PC-9 (cell line): ENCODE data around the gene RAB30.

Experiments used
- CTCF ChIP-seq: fragments of 200-600 bp; sonication (generic); conservative IDR thresholded peaks from 2 replicates; pipeline ENCODE4 v1.6.1; 2017; ENCODE audit warnings: mixed run types, antibody characterized with exemption, mild to moderate bottlenecking, moderate library complexity
- EZH2 ChIP-seq: fragments of 200-600 bp; sonication (generic); IDR thresholded peaks from 2 replicates; pipeline ENCODE4 v1.8.0; 2017; ENCODE audit warnings: antibody characterized with exemption, low read depth

- TF ChIP-seq EZH2 (no peak), CTCF (no peak)
Observed at GRCh38 chr11:82974135-82974534, 97.6 kb downstream of the RAB30 start.
